Heart right ventricle (tissue), 16 donors: ENCODE data around the gene RBCK1. TPM values are rescaled to one million over a fixed set of nuclear protein-coding genes. Genes with fewer than 3 reads are reported as not detected.

Experiments used
- ATAC-seq, 8 donors: fragments of 200-7000 bp; cut with Tn5 transposase; one replicate each; pipeline ENCODE4 v1.9.1; 2020; ENCODE audit warnings: mild to moderate bottlenecking in 8 of 8, moderate library complexity in 8 of 8, moderate number of reproducible peaks in 1 of 8
- DNase-seq, 2 donors: peaks; one replicate each; pipeline ENCODE4 v3.0.0-alpha.2; 2020
- H3K27ac ChIP-seq, 10 donors: fragments of 200-600 bp; sonication (generic) in 2 of 10; one replicate each; pipeline versions ENCODE4 v1.5.0 to v1.8.0; 2020 to 2022; ENCODE audit warnings: mild to moderate bottlenecking in 3 of 10
- H3K27me3 ChIP-seq, 7 donors: fragments of 200-600 bp; one replicate each; pipeline ENCODE4 v1.8.0; 2021 to 2022; ENCODE audit warnings: mild to moderate bottlenecking in 2 of 7
- H3K36me3 ChIP-seq, 9 donors: fragments of 200-600 bp; sonication (generic) in 1 of 9; one replicate each; pipeline versions ENCODE4 v1.5.0 to v1.8.0; 2020 to 2022; ENCODE audit warnings: mild to moderate bottlenecking in 2 of 9
- H3K4me1 ChIP-seq, 9 donors: fragments of 200-600 bp; sonication (generic) in 1 of 9; one replicate each; pipeline versions ENCODE4 v1.5.0 to v1.8.0; 2020 to 2022; ENCODE audit warnings: mild to moderate bottlenecking in 4 of 9
- H3K4me3 ChIP-seq, 10 donors: fragments of 200-600 bp; sonication (generic) in 2 of 10; one replicate each; pipeline versions ENCODE4 v1.5.0 to v1.8.0; 2020 to 2022; ENCODE audit warnings: mild to moderate bottlenecking in 7 of 10, moderate library complexity in 2 of 10
- H3K9me3 ChIP-seq, 11 donors: fragments of 200-600 bp in 10 of 11; sonication (generic) in 2 of 11; one replicate each; pipeline versions ENCODE4 v1.5.0 to v1.8.0; 2013 to 2022; ENCODE audit warnings: mild to moderate bottlenecking in 2 of 11, control low read depth in 1 of 11, moderate library complexity in 1 of 11
- WGBS, 2 donors: extraction: QIAGEN DNeasy Blood & Tissue Kit; methylation state at CpG; one replicate each; pipeline ENCODE4 v1.1.7; 2013; ENCODE audit warnings: inconsistent platforms in 1 of 2; 5-methylcytosine and 5-hydroxymethylcytosine counted together
- intact Hi-C, 10 donors: fragments of 100-400 bp; cut with DNase I; formaldehyde crosslinking; loops; one replicate each; pipeline versions ENCODE4 v1.11.1 to v1.14.2; 2022
- polyA plus RNA-seq, 2 donors: library from polyadenylated mRNA; stranded (reverse); fragments of 200-250 nt; gene quantifications; one replicate each; pipeline ENCODE4 v1.2.3, GENCODE V29; 2013
- total RNA-seq, 10 donors: library from RNA; stranded (reverse); fragmentation: NEBNext Ultra II Directional in 3 of 10; extraction: Animal tissue kit (Norgen Biotek cat#: 25700) in 3 of 10; gene quantifications; one replicate each; pipeline versions ENCODE4 v1.2.1 to v1.2.4, GENCODE V29; 2021 to 2023
- TF ChIP-seq, protein P1 (sequence below), 9 donors: fragments of 200-600 bp; sonication (generic) in 2 of 9; IDR thresholded peaks; one replicate each; pipeline versions ENCODE4 v1.5.0 to v1.8.0; 2021 to 2022; ENCODE audit warnings: antibody characterized with exemption in 9 of 9, mild to moderate bottlenecking in 5 of 9, moderate library complexity in 1 of 9
- donor health status: Arrhythmogenic right ventricular cardiomyopathy.
- donor health status: ischemic (EF 13 %, LVEDD 7.1; RV severe dilation, severe dysfunction).
- donor health status: healthy with polysubstance abuse.
- donor health status: DM: no; HTN: yes; CAD: no.
- donor health status: DM: no; HTN: no; CAD: no.
- donor health status: ischemic (EF 25% LVEDD 6.9; RV normal size, moderate dysfunction).
- donor health status: ischemic (EF 25% LVEDD 5.7; RV mildly dilated, moderate dysfunction).
- donor health status: healthy.
- donor health status: DM: yes; HTN: yes; CAD: no.
- donor health status: Ischemic cardiomyopathy.
- donor health status: ischemic (EF 35%, LVEDD 5.7; RV mildly dilated, moderate dysfunction).
- donor health status: nonischemic (EF 11% LVEDD 7.7; RV severe dilation, severe dysfunction).
- donor health status: DM: yes; HTN: yes; CAD: no.
- donor health status: PGD.
- donor health status: ischemic (EF 29% LVEDD 5.4; RV normal size, mild dysfunction).
- donor health status: nonischemic (EF 23%, LVEDD 6.1; RV moderate dilation, normal function).

The RBCK1 gene
- total and polyA plus RNA-seq, 12 donors, result 32.0 to 86.8 (median 44.0) TPM

DNA sequence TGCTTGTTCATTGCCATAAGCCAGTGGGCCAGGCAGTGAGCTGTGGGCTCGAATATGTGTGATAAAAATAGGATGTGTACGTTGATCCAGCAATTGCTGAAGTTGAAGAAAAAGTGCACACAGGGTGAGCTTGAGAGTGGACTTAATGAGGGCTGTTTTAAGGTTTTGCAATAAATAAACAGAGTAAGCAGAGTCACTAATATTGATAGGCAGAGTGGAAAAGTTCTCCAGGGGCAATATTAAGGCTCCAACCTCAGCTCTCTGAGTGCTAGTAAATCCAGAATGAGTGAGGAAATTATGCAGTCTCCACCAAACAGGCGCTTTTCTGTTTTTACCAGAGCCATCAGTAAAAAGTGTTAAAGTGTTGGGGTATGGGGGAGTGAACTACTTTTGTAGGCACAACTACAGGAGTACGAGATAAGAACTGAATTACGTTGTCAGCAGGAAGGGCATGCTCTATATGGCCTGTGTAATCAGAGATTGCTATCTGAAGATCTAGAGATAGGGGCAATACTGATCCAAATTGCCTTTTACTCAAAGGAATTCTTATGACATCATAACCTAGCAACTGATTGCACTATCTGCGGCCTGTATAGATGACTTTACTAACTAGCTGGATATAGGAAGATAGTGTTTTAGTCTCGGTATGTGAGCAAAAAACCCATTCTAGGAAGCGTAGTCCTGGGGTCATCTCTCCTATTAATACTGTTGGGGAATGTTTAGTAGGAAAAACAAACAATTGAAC is 61.8 kb downstream of the RBCK1 start:
- intact Hi-C loops, result loop anchor here in 3 of 10 donors (10.0 kb wide), 2 partner anchors 65 to 265 kb away; partner anchors contain the start of gene RBCK1 (in 3 of the 3)
- H3K4me3 ChIP-seq, result no peak overlapping the region
- no peak for ATAC-seq
- 76 to 80% methylated on average over 8 of the region's 8 CpGs for WGBS, 2 donors
- peaks cover 0 to 8% (median 0%) of the 10 kb centered on the region in 11 donors for H3K9me3 ChIP-seq
- peaks cover 0 to 5% (median 0%) of the 10 kb centered on the region in 9 donors for H3K36me3 ChIP-seq
- DNase-seq, result no peak
- H3K27ac ChIP-seq, result no peak overlapping the region
- H3K4me1 ChIP-seq, result no peaks in the 10 kb centered on the region
- TF ChIP-seq, protein P1, sequence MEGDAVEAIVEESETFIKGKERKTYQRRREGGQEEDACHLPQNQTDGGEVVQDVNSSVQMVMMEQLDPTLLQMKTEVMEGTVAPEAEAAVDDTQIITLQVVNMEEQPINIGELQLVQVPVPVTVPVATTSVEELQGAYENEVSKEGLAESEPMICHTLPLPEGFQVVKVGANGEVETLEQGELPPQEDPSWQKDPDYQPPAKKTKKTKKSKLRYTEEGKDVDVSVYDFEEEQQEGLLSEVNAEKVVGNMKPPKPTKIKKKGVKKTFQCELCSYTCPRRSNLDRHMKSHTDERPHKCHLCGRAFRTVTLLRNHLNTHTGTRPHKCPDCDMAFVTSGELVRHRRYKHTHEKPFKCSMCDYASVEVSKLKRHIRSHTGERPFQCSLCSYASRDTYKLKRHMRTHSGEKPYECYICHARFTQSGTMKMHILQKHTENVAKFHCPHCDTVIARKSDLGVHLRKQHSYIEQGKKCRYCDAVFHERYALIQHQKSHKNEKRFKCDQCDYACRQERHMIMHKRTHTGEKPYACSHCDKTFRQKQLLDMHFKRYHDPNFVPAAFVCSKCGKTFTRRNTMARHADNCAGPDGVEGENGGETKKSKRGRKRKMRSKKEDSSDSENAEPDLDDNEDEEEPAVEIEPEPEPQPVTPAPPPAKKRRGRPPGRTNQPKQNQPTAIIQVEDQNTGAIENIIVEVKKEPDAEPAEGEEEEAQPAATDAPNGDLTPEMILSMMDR (IDR thresholded peaks at IDR 0.05), result no peak
- H3K27me3 ChIP-seq, result no peaks in the 10 kb centered on the region

DNA sequence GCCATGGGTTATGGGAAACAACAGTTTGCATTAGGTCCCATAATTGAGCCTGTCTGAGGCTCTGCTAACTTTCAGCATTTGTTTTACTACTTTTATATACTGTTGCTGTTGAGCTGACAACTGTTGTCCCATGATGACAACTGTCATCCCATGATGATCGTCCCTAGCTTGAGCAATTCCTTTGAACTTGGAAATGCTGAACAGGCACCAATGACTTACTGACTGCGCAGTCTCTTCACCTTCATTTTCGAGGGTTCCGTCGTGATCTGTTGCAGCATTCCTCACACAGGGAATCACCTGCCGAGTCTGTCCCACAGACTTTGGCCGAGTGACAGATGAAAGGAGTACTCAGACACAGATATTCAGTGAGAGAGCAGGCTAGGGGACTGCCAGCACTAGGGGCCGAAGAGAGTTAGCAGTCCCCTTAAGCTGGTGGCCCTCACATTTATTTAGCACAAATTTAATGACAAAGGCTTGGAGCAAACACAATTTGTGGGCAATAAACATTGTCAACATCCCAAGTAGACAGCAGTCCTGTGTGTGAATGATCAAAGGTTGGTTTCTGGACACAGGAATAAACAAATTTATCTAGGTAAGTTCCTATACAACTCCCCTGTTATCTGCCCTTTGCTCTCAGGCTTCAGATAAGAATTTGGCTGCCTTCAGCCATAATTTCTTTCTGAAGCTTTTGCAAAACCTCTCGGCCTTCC is 64.2 kb downstream of the RBCK1 start:
- ATAC-seq (no peak), DNase-seq (no peak)
- Histone ChIP-seq H3K27me3 (no peaks in the 10 kb centered on the region), H3K36me3 (peaks cover 0 to 14% (median 0%) of the 10 kb centered on the region in 9 donors), H3K4me3 (no peak overlapping the region), H3K27ac (no peak overlapping the region), H3K9me3 (peaks cover 0 to 8% (median 0%) of the 10 kb centered on the region in 11 donors), H3K4me1 (no peaks in the 10 kb centered on the region)
- intact Hi-C loops, result loop anchor here in 3 of 10 donors (10.0 kb wide), 2 partner anchors 67 to 263 kb away; partner anchors contain the start of gene RBCK1 (in 2 of the 3)
- TF ChIP-seq, protein P1 (IDR thresholded peaks at IDR 0.05), result no peak
- WGBS, 2 donors, result 87 to 93% methylated on average over 9 of the region's 9 CpGs

DNA sequence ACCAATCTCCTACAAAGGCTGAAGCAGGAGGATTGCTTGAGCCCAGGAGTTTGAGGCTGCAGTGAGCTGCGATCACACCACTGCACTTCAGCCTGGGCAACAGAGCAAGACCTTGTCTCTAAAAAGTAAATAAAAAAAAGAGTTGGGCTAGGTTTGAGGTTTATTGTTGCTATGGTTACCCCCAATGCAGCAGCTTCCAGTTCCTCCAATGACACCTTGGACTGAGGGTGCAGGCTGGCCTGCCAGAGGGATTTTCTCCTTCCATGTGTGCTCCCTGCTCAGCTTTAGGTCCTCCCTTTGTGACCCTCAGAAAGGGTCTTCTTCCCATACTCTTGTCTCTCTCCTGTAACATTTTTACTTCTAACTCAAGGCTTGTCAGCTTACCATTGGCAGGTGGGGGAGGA is 64.8 kb downstream of the RBCK1 start:
- intact Hi-C loops, result loop anchor here in 3 of 10 donors (10.0 kb wide), 2 partner anchors 68 to 262 kb away; partner anchors contain the start of gene RBCK1 (in 2 of the 3)
- Histone ChIP-seq H3K4me3 (no peak overlapping the region), H3K4me1 (no peaks in the 10 kb centered on the region), H3K27me3 (no peaks in the 10 kb centered on the region), H3K36me3 (peaks cover 0 to 19% (median 0%) of the 10 kb centered on the region in 9 donors), H3K9me3 (peaks cover 0 to 8% (median 0%) of the 10 kb centered on the region in 11 donors), H3K27ac (no peak overlapping the region)
- 95 to 96% methylated on average over 1 of the region's 1 CpG for WGBS, 2 donors
- no peak for DNase-seq
- TF ChIP-seq, protein P1 (IDR thresholded peaks at IDR 0.05), result no peak
- no peak for ATAC-seq

DNA sequence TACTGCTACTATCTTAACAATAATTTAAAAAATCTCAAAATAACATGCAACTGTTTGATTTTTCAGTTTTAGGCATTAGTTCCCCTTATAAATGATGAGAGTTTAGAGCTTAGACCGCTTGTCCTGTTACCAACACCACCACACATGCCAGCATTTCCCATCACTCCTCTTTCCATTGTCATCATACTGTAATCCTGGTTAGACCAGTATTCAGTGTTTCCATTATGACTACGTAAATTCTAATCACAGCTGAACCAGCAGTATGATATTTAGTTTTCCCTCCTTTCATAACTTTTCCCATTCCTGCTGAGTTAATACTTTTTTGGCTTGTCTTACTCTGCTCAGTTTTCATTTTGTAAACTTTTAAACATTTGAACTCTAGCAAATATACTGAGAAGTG is 66.5 kb downstream of the RBCK1 start:
- H3K36me3 ChIP-seq, result peaks cover 0 to 28% (median 3%) of the 10 kb centered on the region in 9 donors
- H3K4me1 ChIP-seq, result peaks cover 0 to 9% (median 0%) of the 10 kb centered on the region in 9 donors
- no peak overlapping the region for H3K4me3 ChIP-seq
- no peak for ATAC-seq
- WGBS, 2 donors, result 91 to 92% methylated on average over 2 of the region's 2 CpGs
- H3K27me3 ChIP-seq, result no peaks in the 10 kb centered on the region
- no peak overlapping the region for H3K27ac ChIP-seq
- intact Hi-C loops, result loop anchor here in 3 of 10 donors (10.0 kb wide), 2 partner anchors 70 to 260 kb away; partner anchors contain the start of gene RBCK1 (in 2 of the 3)
- H3K9me3 ChIP-seq, result peaks cover 0 to 8% (median 0%) of the 10 kb centered on the region in 11 donors
- DNase-seq, result no peak
- TF ChIP-seq, protein P1 (IDR thresholded peaks at IDR 0.05), result no peak
